ENCODE data around the gene LYZL2. TPM values are rescaled to one million over a fixed set of nuclear protein-coding genes. Genes with fewer than 3 reads are reported as not detected.

Gene LYZL2
- total RNA-seq, 1 experiment from 2014 or later: not detected

Other genes with a start within 250 kb of the LYZL2 start
- gene MAP3K8, start 195.6 kb downstream of the LYZL2 start, total RNA-seq (2014; rRNA removed; shearing (Covaris generic)): 0.59 and 0.67 TPM in 2 replicates

Measured in HT1080 (cell line).